Parathyroid adenoma (tissue), 2 donors: ENCODE results near the gene DDX21.

Source experiments
- H2AFZ ChIP-seq: fragments of 300-600 bp; sonication (generic); one replicate; pipeline ENCODE4 v1.7.0; 2017; ENCODE audit warnings: antibody characterized with exemption, mild to moderate bottlenecking
- H3K27ac ChIP-seq: fragments of 300-600 bp; sonication (generic); one replicate; pipeline ENCODE4 v1.7.0; 2017
- H3K27me3 ChIP-seq: fragments of 300-600 bp; sonication (generic); one replicate; pipeline ENCODE4 v1.7.0; 2017; ENCODE audit warnings: low read length; ENCODE audit not compliant: control insufficient read depth, insufficient read depth
- H3K36me3 ChIP-seq: fragments of 300-600 bp; sonication (generic); one replicate; pipeline ENCODE4 v1.7.0; 2017; ENCODE audit warnings: low read length; ENCODE audit not compliant: control insufficient read depth, insufficient read depth
- H3K4me1 ChIP-seq: fragments of 300-600 bp; sonication (generic); one replicate; pipeline ENCODE4 v1.7.0; 2017; ENCODE audit warnings: control low read depth
- H3K4me2 ChIP-seq: fragments of 300-600 bp; sonication (generic); one replicate; pipeline ENCODE4 v1.7.0; 2017; ENCODE audit warnings: low read length
- H3K4me3 ChIP-seq: fragments of 300-600 bp; sonication (generic); one replicate; pipeline ENCODE4 v1.7.0; 2017; ENCODE audit warnings: low read depth, low read length
- H3K79me2 ChIP-seq: fragments of 300-600 bp; sonication (generic); one replicate; pipeline ENCODE4 v1.7.0; 2017; ENCODE audit warnings: control low read depth
- H3K9ac ChIP-seq: fragments of 300-600 bp; sonication (generic); one replicate; pipeline ENCODE4 v1.7.0; 2017; ENCODE audit warnings: mild to moderate bottlenecking
- H3K9me3 ChIP-seq: fragments of 300-600 bp; sonication (generic); one replicate; pipeline ENCODE4 v1.7.0; 2017; ENCODE audit warnings: low read length; ENCODE audit not compliant: control insufficient read depth
- CTCF ChIP-seq: fragments of 300-600 bp; sonication (generic); IDR thresholded peaks from one replicate; pipeline ENCODE4 v1.7.0; 2017; ENCODE audit warnings: antibody characterized with exemption, mild to moderate bottlenecking
- donor health status: primary hyperparathyroidism.

The DDX21 gene

GRCh38 chr10:68997211-68997610 lies 41.2 kb downstream of the DDX21 start:
- Histone ChIP-seq H2AFZ (no peak overlapping the region), H3K27ac (no peak overlapping the region), H3K4me2 (no peak overlapping the region), H3K36me3 (no peaks in the 10 kb centered on the region), H3K4me1 (peaks cover 7% of the 10 kb centered on the region), H3K4me3 (no peak overlapping the region), H3K9me3 (no peaks in the 10 kb centered on the region), H3K9ac (no peak overlapping the region), H3K79me2 (peaks cover 32% of the 10 kb centered on the region), H3K27me3 (no peaks in the 10 kb centered on the region)
- TF ChIP-seq CTCF = no peak

- Histone ChIP-seq H3K27me3 (no peaks in the 10 kb centered on the region), H3K9me3 (no peaks in the 10 kb centered on the region), H3K79me2 (peaks cover 3% of the 10 kb centered on the region), H3K4me1 (no peaks in the 10 kb centered on the region), H3K4me2 (no peak overlapping the region), H3K9ac (no peak overlapping the region), H3K36me3 (no peaks in the 10 kb centered on the region), H2AFZ (no peak overlapping the region), H3K4me3 (no peak overlapping the region), H3K27ac (no peak overlapping the region)
- peak; percentile 55 for TF ChIP-seq CTCF
These were observed 48.9 kb downstream of the DDX21 start for GRCh38 chr10:69004821-69005220.

- no peaks in the 10 kb centered on the region for H3K9me3 ChIP-seq
- no peaks in the 10 kb centered on the region for H3K27me3 ChIP-seq
- TF ChIP-seq CTCF = no peak
- H3K79me2 ChIP-seq = no peaks in the 10 kb centered on the region
- no peak overlapping the region for H3K9ac ChIP-seq
- no peak overlapping the region for H3K27ac ChIP-seq
- H3K4me1 ChIP-seq = no peaks in the 10 kb centered on the region
- no peak overlapping the region for H3K4me3 ChIP-seq
- H3K4me2 ChIP-seq = no peak overlapping the region
- H2AFZ ChIP-seq = no peak overlapping the region
- H3K36me3 ChIP-seq = no peaks in the 10 kb centered on the region
These were observed 49.9 kb downstream of the DDX21 start for GRCh38 chr10:69005704-69006485.

DNA sequence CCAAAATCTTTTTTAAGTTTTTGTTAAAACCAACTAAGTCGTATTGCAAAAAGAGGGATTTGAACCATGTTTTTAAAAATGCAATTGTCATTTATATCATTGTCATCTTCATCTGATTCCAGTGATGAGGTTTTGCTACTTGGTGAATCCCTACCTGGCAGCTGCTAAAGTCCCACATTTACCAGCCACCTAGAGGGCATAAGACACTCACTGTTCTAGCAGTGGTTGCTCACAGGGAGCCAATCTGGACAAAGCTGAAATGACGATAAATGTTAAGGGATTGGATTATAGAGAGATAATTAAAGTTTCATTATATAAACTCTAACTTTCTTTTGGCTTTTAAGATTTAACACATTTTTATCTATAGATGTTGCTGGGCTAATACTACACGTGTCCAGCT lies 51.3 kb downstream of the DDX21 start:
- H3K79me2 ChIP-seq = no peaks in the 10 kb centered on the region
- no peaks in the 10 kb centered on the region for H3K4me1 ChIP-seq
- H3K27ac ChIP-seq = no peak overlapping the region
- no peaks in the 10 kb centered on the region for H3K9me3 ChIP-seq
- H3K36me3 ChIP-seq = no peaks in the 10 kb centered on the region
- no peak overlapping the region for H3K4me3 ChIP-seq
- no peak overlapping the region for H3K4me2 ChIP-seq
- TF ChIP-seq CTCF = no peak
- no peaks in the 10 kb centered on the region for H3K27me3 ChIP-seq
- H3K9ac ChIP-seq = no peak overlapping the region
- no peak overlapping the region for H2AFZ ChIP-seq

DNA sequence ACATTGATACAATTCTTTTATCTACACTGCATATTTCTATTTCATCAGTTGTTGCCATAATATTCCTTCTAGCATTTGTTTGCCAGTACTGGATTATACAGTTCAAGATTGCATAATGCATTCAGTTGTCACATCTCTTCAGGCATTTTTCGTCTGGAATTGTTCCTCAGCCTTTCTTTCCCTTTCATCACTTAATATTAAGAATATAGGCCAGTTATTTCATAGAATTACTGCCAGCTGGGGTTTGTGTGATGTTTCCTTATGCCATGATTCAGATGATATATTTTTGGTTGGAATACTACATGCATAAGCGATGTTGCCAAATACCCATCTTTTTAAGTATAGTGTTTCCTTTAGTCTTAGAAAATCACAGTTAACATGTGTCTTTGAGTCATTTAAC lies 53.4 kb downstream of the DDX21 start:
- H2AFZ ChIP-seq = no peak overlapping the region
- H3K9me3 ChIP-seq = no peaks in the 10 kb centered on the region
- no peak overlapping the region for H3K27ac ChIP-seq
- no peak overlapping the region for H3K4me3 ChIP-seq
- no peaks in the 10 kb centered on the region for H3K27me3 ChIP-seq
- H3K9ac ChIP-seq = no peak overlapping the region
- no peak overlapping the region for H3K4me2 ChIP-seq
- no peaks in the 10 kb centered on the region for H3K4me1 ChIP-seq
- no peaks in the 10 kb centered on the region for H3K79me2 ChIP-seq
- TF ChIP-seq CTCF = no peak
- H3K36me3 ChIP-seq = no peaks in the 10 kb centered on the region
